ENCODE results near the gene SLC25A1. TPM values are rescaled to one million over a fixed set of nuclear protein-coding genes. Genes with fewer than 3 reads are reported as not detected.

SLC25A1 gene
- total RNA-seq, 1 experiment from 2014 or later = 151 TPM

GRCh38 chr22:19184276-19184997, 5.9 kb upstream of the SLC25A1 start:
- no peak overlapping the region for H4K91ac ChIP-seq (ENCODE audit: insufficient read length, low read depth, low read length)
- no peaks in the 10 kb centered on the region; the same call in 1 of the 2 replicates for H3K4me1 ChIP-seq (ENCODE audit: insufficient read depth, low read length)
- no peak overlapping the region for H2BK20ac ChIP-seq (ENCODE audit: low read depth, low read length, poor library complexity, severe bottlenecking)
- no CpG with 5 or more reads among the region's 20 CpGs for WGBS (ENCODE audit: extremely low coverage, insufficient read length, low lambda C conversion rate)
- H4K5ac ChIP-seq (ENCODE audit: insufficient read length, low read depth, low read length) = no peak overlapping the region
- no peak overlapping the region for H4K8ac ChIP-seq (replicated peaks; ENCODE audit: insufficient read length, low read depth, low read length)
- no peak overlapping the region for H2AFZ ChIP-seq (ENCODE audit: low read length)
- H3K9me3 ChIP-seq (ENCODE audit: control insufficient read depth, low read depth, low read length) = no peaks in the 10 kb centered on the region
- H3K79me1 ChIP-seq (ENCODE audit: insufficient read depth, low read depth, low read length, poor library complexity, severe bottlenecking) = no peaks in the 10 kb centered on the region
- H2BK15ac ChIP-seq (ENCODE audit: low read depth, low read length) = no peak overlapping the region
- peak overlapping the region in 2 of 3 experiments; percentile 8 to 71; a peak in 4 of 7 replicates for H3K27ac Mint-ChIP-seq
- no peak overlapping the region for H3K56ac ChIP-seq (ENCODE audit: insufficient read length, low read depth, low read length)
- H3K79me2 ChIP-seq (ENCODE audit: insufficient read depth, low read length) = no peaks in the 10 kb centered on the region
- peaks cover 12 to 14% of the 10 kb centered on the region in 2 experiments for H3K4me1 Mint-ChIP-seq
- H3K4me3 Mint-ChIP-seq = no peak overlapping the region
- H3K27me3 Mint-ChIP-seq (ENCODE audit: low read depth) = no peaks in the 10 kb centered on the region
- H2AK5ac ChIP-seq (ENCODE audit: insufficient read length, low read length) = no peak overlapping the region
- DNase-seq = no peak
- no peaks in the 10 kb centered on the region for H3K9me3 Mint-ChIP-seq
- TF ChIP-seq CTCF (conservative IDR thresholded peaks at IDR 0.05) = no peak
- no peak overlapping the region for H3K23ac ChIP-seq (ENCODE audit: insufficient read length, low read depth, low read length)
- H3K23me2 ChIP-seq (ENCODE audit: insufficient read length, low read depth, low read length, poor library complexity, severe bottlenecking) = no peaks in the 10 kb centered on the region
- no peak overlapping the region for H2BK120ac ChIP-seq (ENCODE audit: low read depth, low read length, poor library complexity, severe bottlenecking)
- no peak overlapping the region for H3K4me2 ChIP-seq (ENCODE audit: insufficient read depth, insufficient read length, low read length)
- H3K18ac ChIP-seq (ENCODE audit: insufficient read length, low read depth, low read length) = no peak overlapping the region
- H3K14ac ChIP-seq (ENCODE audit: insufficient read depth, low read length) = no peak overlapping the region
- no peak overlapping the region for H3T11ph ChIP-seq (ENCODE audit: low read length)
- H3K27me3 ChIP-seq (ENCODE audit: insufficient read depth, low read length) = no peaks in the 10 kb centered on the region
- no peak overlapping the region for H3K4ac ChIP-seq (ENCODE audit: low read depth, low read length)
- no peak overlapping the region for H2BK5ac ChIP-seq (ENCODE audit: insufficient read length, low read length)
- no peak overlapping the region for H3K27ac ChIP-seq (ENCODE audit: insufficient read length, low read depth, low read length)
- H2BK12ac ChIP-seq (ENCODE audit: insufficient read length, low read depth, low read length) = no peak overlapping the region
- H3K9ac ChIP-seq (ENCODE audit: extremely low read depth, insufficient read length, low read length) = no peak overlapping the region
- H4K20me1 ChIP-seq (ENCODE audit: control insufficient read depth, insufficient read depth, insufficient read length) = no peaks in the 10 kb centered on the region
- H3K36me3 Mint-ChIP-seq (ENCODE audit: insufficient read depth in 1 of 3, low read depth in 3 of 3) = peaks cover 0 to 6% (median 3%) of the 10 kb centered on the region in 3 experiments; a peak in 2 of 7 replicates

Measured in H9 (cell line).